Activated CD8-positive, alpha-beta memory T cell treated with anti-CD3 and anti-CD28 coated beads, Interleukin-2, amount 50 U/mL, for 1 hour (primary cell): ENCODE data around the gene RIMOC1.
A peak's percentile ranks its signal among the peaks of the same experiment; 100 is the strongest.
"Not testable (repeated sequence)": the region's sequence is repeated elsewhere in the genome, so short reads cannot be mapped to it uniquely, and the experiment has no call there.

Source experiments
- DNase-seq: peaks from one replicate; pipeline ENCODE4 v3.0.0-alpha.2; 2020; ENCODE audit errors: extremely low read depth

RIMOC1 gene

DNA sequence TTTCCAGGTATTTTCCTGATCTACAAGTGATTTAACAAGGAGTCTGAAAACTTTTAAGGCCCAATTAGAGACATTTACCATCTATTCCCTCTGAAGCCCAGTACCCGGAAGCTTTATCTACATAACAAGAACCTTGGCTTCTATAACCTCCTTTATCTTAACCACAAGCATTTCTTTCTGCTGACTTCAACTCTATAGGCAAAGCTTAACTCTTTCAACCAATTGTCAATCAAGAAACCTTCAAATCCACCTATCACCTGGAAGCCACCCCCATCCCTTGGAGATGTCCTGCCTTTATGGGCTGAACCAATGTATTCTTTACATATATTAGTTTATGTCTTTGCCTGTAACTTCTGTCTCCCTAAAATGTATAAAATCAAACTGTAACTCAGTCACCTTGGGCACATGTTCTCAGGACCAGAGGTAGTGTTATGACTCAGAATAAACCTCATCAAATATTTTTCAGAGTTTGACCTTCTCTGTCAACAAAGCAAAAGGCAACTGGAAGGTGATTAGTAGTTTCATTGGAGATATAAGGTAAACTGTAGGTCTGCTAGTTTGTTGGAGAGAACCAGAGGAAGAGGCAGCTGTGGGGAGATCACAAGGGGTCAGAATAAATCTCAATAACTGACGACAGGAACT lies 13.0 kb upstream of the RIMOC1 start:
- no peak for DNase-seq

GRCh38 chr5:41892031-41892430 lies 12.1 kb upstream of the RIMOC1 start:
- DNase-seq, result no peak

DNA sequence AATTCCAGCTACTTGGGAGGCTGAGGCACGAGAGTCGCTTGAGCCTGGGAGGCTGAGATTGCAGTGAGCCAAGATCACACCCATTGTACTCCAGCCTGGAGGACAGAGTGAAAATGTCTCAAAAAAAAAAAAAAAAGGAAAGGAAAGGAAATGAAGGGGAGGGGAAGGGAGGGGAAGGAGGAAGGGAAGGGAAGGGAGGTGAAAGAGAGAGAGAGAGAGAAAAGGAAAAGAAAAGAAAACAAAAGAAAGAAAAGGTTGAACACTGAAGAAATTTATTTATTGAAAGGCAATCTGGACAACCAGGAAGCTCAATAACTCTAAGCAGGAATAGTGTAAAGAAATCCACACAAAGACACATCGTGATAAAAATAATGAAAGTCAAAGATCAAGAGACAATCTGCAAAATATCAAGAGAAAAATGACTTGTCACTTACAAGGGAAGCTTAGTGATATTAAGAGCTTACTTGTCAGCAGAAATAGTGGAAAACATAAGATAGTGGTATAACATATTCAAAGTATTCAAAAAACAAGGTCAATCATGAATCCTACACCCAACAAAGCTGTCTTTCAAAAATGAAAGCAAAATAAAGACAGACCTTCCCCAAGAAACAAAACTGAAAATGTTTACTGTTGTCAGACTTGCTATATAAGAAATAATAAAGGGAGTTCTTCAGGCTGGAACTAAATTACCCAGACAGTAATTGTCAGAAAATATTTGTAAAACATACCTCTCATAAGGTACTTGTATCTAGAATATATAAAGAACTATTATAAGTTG lies 10.9 kb upstream of the RIMOC1 start:
- no peak for DNase-seq

- no peak for DNase-seq
Measured at GRCh38 chr5:41896230-41896629, 7.9 kb upstream of the RIMOC1 start.

GRCh38 chr5:41903382-41903891 lies 707 bp upstream of the RIMOC1 start:
- no peak for DNase-seq

DNA sequence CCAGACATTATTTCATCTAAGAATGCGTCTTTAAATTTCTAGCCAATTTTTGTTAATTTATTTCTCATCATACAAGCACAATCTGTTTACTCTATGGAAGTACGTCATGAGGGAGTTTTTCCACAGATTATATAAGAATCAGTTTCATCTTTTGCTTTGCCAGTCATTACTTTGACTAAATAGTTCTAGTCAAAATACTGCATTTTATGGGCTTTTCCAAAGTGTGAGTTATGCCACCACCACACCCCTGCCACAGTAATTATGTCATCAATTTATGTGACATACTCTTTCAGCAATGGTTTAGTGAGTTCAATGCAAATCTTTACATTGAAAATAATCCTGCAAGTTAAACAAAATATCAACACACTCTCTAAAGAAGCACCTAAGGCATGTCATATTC lies 2.0 kb downstream of the RIMOC1 start:
- no peak for DNase-seq

- DNase-seq, result no peak
Measured at GRCh38 chr5:41908374-41909079, 4.4 kb downstream of the RIMOC1 start.

DNA sequence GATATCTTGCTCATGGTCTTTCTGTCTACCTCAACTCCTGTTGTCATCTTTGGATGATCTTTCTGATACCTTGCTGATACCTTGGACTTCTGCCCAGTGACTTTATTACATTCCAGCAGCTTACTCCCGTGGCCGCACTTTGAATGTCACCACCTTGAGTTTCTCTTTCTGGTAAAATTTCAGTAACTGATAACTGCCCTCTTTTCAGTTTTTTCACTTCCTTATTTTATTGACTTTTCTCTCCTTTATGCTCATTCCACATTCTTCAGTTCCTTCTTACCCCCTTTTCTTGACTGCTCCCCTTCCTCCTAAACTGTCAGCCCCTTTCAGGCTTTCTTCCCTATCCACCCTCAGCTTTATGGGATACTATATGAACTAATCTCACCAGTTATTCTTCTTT lies 14.0 kb downstream of the RIMOC1 start:
- DNase-seq, result no peak

- no peak for DNase-seq
Measured at GRCh38 chr5:41921166-41921565, 17.0 kb downstream of the RIMOC1 start.

GRCh38 chr5:41921874-41922273 lies 17.7 kb downstream of the RIMOC1 start:
- no peak for DNase-seq

- DNase-seq, result no peak
Measured at GRCh38 chr5:41924526-41924871, 20.4 kb downstream of the RIMOC1 start.

DNA sequence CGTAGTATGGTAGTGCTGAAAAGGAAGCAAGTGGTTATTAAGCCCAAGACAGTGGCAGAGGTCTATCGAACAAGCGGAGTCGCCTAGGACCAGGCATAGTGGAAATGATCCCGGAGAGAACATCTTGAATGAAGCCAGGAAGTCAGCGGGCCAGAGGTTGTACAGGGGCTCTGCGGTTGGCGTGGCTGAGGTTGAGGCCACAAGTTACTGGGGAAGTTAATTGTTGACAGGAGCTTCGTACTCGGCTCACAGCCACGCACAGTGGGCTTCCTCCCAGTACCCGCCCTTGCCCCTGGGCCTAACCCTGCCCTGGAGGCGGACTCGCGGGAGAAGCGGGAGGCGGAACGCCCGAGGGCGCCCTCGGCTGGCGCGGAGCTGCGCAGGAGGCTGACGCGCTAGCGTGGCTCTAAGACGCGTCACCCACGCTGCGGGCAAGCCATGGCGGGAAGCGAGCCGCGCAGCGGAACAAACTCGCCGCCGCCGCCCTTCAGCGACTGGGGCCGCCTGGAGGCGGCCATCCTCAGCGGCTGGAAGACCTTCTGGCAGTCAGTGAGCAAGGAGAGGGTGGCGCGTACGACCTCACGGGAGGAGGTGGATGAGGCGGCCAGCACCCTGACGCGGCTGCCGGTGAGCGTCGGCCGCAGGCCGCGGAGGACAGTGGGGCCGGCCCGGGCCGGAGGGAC lies 20.9 kb downstream of the RIMOC1 start, which contains the start of gene FBXO4:
TSS of gene FBXO4 (plus strand) at position 410 of the 683 bp plus-strand sequence. CDS start at position 439, 29 bp downstream.
- DNase-seq, result peak; percentile 63

DNA sequence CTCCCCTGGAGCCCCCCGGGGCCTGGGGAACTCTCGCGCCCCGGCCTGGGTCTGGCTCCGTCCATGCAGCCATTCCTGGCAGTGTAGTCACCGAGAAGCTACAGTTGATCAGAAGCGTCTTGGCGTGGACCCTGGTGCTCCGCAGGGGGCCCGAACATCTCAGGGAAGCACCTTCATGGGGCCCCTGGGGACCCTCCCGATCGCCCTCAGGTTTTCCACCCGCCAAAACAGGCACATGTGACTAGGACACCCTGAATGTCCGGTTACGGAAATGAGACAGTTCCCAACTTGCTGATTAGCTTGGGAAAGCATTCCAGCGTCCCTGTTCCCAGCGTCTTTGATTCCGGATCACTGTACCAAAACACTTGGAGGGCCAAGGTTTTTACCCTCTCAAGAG lies 21.4 kb downstream of the RIMOC1 start:
- DNase-seq, result no peak

DNA sequence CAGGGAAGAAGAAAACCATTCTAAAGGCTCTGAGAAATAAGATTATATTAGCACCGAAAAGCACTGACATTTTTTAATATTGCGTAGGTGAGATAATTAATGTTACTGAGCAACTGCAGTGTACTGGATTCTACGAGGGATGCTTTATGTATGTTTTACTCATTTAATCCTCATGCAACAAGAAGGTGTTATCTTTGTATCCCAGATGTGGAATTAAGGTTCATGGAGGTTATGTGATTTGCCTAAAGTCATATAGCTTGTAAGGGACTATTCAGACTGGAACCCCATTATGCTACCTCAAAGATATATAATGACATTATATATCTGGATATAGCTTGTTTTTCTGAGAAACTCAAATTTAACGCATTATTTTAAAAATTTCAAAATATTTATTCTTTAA lies 23.5 kb downstream of the RIMOC1 start:
- DNase-seq, result no peak

GRCh38 chr5:41929035-41929434 lies 24.9 kb downstream of the RIMOC1 start:
- no peak for DNase-seq

DNA sequence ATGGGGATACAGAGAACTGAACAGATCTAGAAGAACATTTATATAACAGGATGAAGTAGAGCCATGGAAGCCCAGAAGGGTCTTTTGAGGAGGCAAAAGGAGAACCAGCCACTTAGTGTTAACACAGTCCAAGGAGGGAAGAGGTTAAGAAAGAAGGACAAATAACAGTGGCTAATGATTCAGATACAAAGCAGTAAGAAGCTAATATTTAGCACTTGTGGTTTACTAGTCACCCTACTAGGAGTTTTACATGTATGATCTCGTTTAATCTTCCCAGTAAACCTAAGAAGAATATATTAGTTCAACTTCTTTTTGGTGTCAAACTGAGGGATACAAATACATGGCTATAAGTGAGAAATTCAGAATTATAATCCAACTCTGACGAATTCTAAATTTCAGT lies 28.6 kb downstream of the RIMOC1 start:
- DNase-seq, result no peak

GRCh38 chr5:41935544-41935943 lies 31.4 kb downstream of the RIMOC1 start:
- no peak for DNase-seq

DNA sequence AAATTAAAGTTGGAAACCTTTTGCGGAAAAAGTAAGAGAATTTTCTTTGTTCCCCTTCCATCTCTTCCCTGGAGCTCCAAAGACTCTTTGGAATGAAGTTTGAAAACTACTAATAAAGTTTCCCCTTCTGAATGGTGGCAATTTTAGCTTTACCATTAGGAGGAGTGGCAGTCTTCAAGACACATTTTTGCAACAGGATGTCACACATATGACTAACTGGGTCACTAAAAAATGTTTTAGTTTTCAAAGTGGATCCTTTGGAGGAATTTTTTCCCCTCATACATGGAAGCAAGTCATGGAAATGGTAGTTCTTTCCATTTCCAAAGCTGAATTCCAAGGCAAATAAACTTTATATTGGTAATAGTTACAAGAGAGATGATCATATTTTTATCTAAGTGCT lies 36.5 kb downstream of the RIMOC1 start:
- DNase-seq, result no peak

GRCh38 chr5:41945332-41945955 lies 41.3 kb downstream of the RIMOC1 start:
- not testable (repeated sequence) for DNase-seq

GRCh38 chr5:41951224-41951623 lies 47.1 kb downstream of the RIMOC1 start:
- DNase-seq, result no peak
